ENCODE data around the gene SLC26A11.
"Not testable (repeated sequence)": the region's sequence is repeated elsewhere in the genome, so short reads cannot be mapped to it uniquely, and the experiment has no call there.

Gene SLC26A11

DNA sequence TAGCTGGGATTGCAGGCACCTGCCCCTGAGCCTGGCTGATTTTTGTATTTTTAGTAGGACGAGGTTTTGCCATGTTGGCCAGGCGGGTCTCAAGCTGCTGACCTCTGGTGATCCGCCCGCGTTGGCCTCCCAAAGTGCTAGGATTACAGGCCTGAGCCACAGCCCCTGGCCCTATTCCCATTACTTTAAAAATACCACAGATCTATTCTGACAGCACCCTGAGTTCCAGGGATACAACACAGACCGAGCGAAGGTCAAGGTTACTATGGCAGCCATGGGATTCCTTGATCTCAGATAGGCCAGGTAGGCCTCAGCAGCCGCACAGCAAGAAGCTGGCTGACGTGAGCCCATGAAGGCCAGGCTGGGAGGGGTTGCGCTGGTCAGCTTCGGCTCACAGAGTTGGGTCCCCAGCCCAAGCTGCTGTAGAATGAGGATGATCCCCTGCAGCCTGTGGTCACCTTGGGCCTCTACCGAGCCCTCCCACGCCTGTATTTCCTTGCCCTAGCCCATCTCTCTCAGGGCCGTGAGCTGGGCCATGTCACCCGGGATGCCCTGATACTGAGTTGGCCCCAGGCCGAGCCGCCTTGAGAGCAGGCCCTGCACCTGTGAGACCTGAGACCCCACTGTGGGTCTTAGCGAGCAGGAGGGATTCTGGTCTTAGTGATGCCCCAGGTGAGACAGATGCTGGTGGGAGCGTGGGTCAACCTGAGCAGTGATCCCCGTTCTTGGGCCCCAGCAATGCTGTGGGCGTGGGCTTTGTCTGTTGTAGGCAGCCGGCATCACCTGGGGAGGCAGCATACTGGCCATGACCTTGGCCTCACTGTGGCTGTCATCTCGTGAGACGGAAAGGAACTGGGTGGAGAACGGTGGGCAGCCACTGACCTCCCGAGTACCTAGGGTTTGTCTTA, 23.6 kb downstream of the SLC26A11 start:
- Histone ChIP-seq H3K4me3 (ENCODE audit: low read length) (no peak overlapping the region), H3K27me3 (ENCODE audit: control insufficient read depth, low read length) (no peaks in the 10 kb centered on the region), H3F3A (ENCODE audit: control insufficient read depth, insufficient read depth) (no peaks in the 10 kb centered on the region), H3K4me1 (ENCODE audit: control insufficient read depth, low read length) (no peaks in the 10 kb centered on the region), H3K9me3 (ENCODE audit: control insufficient read depth, insufficient read depth, low read length) (no peaks in the 10 kb centered on the region), H3K79me2 (ENCODE audit: control insufficient read depth, low read length) (no peaks in the 10 kb centered on the region), H3K27ac (ENCODE audit: low read depth, low read length) (no peak overlapping the region), H4K20me1 (ENCODE audit: control insufficient read depth, insufficient read depth, low read depth, low read length) (no peaks in the 10 kb centered on the region), H3K36me3 (ENCODE audit: control insufficient read depth, low read length) (no peaks in the 10 kb centered on the region), H3K9me2 (replicated peaks; ENCODE audit: control insufficient read depth, low read length) (no peaks in the 10 kb centered on the region), H3K4me2 (ENCODE audit: low read length) (no peak overlapping the region)
- TF ChIP-seq EZH2phosphoT487 (IDR thresholded peaks at IDR 0.05; ENCODE audit: borderline replicate concordance, low read length), result no peak
- TF ChIP-seq, protein P1, sequence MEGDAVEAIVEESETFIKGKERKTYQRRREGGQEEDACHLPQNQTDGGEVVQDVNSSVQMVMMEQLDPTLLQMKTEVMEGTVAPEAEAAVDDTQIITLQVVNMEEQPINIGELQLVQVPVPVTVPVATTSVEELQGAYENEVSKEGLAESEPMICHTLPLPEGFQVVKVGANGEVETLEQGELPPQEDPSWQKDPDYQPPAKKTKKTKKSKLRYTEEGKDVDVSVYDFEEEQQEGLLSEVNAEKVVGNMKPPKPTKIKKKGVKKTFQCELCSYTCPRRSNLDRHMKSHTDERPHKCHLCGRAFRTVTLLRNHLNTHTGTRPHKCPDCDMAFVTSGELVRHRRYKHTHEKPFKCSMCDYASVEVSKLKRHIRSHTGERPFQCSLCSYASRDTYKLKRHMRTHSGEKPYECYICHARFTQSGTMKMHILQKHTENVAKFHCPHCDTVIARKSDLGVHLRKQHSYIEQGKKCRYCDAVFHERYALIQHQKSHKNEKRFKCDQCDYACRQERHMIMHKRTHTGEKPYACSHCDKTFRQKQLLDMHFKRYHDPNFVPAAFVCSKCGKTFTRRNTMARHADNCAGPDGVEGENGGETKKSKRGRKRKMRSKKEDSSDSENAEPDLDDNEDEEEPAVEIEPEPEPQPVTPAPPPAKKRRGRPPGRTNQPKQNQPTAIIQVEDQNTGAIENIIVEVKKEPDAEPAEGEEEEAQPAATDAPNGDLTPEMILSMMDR (IDR thresholded peaks at IDR 0.05; ENCODE audit: low read depth, low read length, poor library complexity, severe bottlenecking), result no peak

DNA sequence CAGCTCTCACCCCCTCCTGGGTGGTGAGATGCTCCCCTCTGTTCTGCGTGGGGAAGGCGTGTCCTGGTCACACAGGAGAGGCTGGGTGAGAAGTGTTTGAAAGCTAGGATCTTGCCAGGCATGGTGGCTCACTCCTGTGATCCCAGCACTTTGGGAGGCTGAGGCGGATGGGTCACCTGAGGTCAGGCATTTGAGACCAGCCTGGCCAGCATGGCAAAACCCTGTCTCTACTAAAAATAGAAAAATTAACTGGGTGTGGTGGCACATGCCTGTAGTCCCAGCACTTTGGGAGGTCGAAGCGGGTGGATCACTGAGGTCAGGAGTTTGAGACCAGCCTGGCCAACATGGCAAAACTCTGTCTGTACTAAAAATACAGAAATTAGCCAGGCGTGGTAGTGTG, 24.2 kb downstream of the SLC26A11 start:
- not testable (repeated sequence) for H4K20me1 ChIP-seq (ENCODE audit: control insufficient read depth, insufficient read depth, low read depth, low read length); H3K79me2 ChIP-seq (ENCODE audit: control insufficient read depth, low read length); H3K9me2 ChIP-seq (replicated peaks; ENCODE audit: control insufficient read depth, low read length); H3K4me3 ChIP-seq (ENCODE audit: low read length); H3K4me2 ChIP-seq (ENCODE audit: low read length); H3K9me3 ChIP-seq (ENCODE audit: control insufficient read depth, insufficient read depth, low read length); H3F3A ChIP-seq (ENCODE audit: control insufficient read depth, insufficient read depth); H3K36me3 ChIP-seq (ENCODE audit: control insufficient read depth, low read length); H3K27me3 ChIP-seq (ENCODE audit: control insufficient read depth, low read length); H3K4me1 ChIP-seq (ENCODE audit: control insufficient read depth, low read length); H3K27ac ChIP-seq (ENCODE audit: low read depth, low read length)

DNA sequence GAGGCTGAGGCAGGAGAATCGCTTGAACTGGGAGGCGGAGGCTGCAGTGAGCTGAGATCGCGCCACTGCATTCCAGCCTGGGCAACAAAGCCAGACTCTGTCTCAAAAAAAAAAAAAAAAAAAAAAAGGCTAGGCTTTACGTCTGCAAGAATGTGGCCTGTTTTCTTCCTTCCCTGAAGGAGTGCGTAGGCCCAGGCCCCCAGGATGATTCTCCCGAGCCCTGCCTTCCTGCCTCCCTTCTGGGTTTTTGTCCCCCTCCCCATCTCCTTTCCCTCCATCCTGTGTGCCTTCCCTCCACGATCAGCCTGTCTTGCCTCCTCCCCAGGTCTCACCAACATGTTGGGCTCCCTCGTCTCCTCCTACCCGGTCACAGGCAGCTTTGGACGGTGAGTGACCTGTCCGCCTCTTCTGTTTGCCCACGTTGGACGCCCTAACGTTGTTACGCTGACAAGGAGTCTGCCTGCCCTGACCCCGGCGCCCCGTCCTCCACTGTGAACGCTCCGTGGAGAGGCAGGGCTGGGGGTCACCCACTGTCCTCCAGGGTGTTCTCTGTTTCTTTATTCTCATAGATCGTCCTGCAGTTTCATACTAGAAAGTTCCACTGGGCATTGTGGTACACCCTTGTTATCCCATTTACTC, 24.8 kb downstream of the SLC26A11 start:
- Histone ChIP-seq H3K27ac (ENCODE audit: low read depth, low read length) (no peak overlapping the region), H3K79me2 (ENCODE audit: control insufficient read depth, low read length) (no peaks in the 10 kb centered on the region), H3K4me2 (ENCODE audit: low read length) (no peak overlapping the region), H4K20me1 (ENCODE audit: control insufficient read depth, insufficient read depth, low read depth, low read length) (no peaks in the 10 kb centered on the region), H3K4me1 (ENCODE audit: control insufficient read depth, low read length) (no peaks in the 10 kb centered on the region), H3K27me3 (ENCODE audit: control insufficient read depth, low read length) (no peaks in the 10 kb centered on the region), H3K9me2 (replicated peaks; ENCODE audit: control insufficient read depth, low read length) (no peaks in the 10 kb centered on the region), H3F3A (ENCODE audit: control insufficient read depth, insufficient read depth) (no peaks in the 10 kb centered on the region), H3K9me3 (ENCODE audit: control insufficient read depth, insufficient read depth, low read length) (no peaks in the 10 kb centered on the region), H3K36me3 (ENCODE audit: control insufficient read depth, low read length) (no peaks in the 10 kb centered on the region), H3K4me3 (ENCODE audit: low read length) (no peak overlapping the region)
- no peak for TF ChIP-seq EZH2phosphoT487 (IDR thresholded peaks at IDR 0.05; ENCODE audit: borderline replicate concordance, low read length)
- TF ChIP-seq, protein P1 (IDR thresholded peaks at IDR 0.05; ENCODE audit: low read depth, low read length, poor library complexity, severe bottlenecking), result no peak

Data from DOHH2 (cell line).